A673 (cell line): ENCODE measurements around the gene N4BP2L1. TPM values are rescaled to one million over a fixed set of nuclear protein-coding genes. Genes with fewer than 3 reads are reported as not detected.
"Not testable (repeated sequence)": the region's sequence is repeated elsewhere in the genome, so short reads cannot be mapped to it uniquely, and the experiment has no call there.

ENCODE experiments used
- BruUV-seq: library from RNA; stranded (reverse); fragments of 400-500 nt; replicated peaks from 2 replicates; lab custom pipeline; 2021; lab: Mats Ljungman, UMichigan
- CTCF ChIA-PET: fragments of 300-600 bp; sonication (Branson Sonifier 250); formaldehyde crosslinking; loops from one replicate; lab custom pipeline; 2022; ENCODE audit warnings: antibody characterized with exemption; lab: Charles Lee
- POLR2A ChIA-PET: fragments of 300-600 bp; sonication (Branson Sonifier 250); formaldehyde crosslinking; loops from one replicate; lab custom pipeline; 2022; ENCODE audit warnings: antibody characterized with exemption; ENCODE audit not compliant: low non-redundant PET; lab: Charles Lee
- DNase-seq: peaks from one replicate; pipeline ENCODE4 v3.0.0-alpha.2; 2015; ENCODE audit warnings: low spot score
- H3K27ac ChIP-seq: fragments of 200-600 bp; sonication (generic); 2 replicates; pipeline ENCODE4 v1.5.1; 2016; ENCODE audit warnings: mixed run types, low read depth, mild to moderate bottlenecking, mixed read lengths, antibody characterized with exemption, low read length; ENCODE audit not compliant: poor library complexity, severe bottlenecking
- H3K27me3 ChIP-seq: fragments of 200-600 bp; sonication (generic); replicated peaks from 2 replicates; pipeline ENCODE4 v1.6.1; 2017; ENCODE audit warnings: mixed run types, low read depth, mild to moderate bottlenecking, mixed read lengths, antibody characterized with exemption, low read length; ENCODE audit not compliant: insufficient read depth, poor library complexity
- H3K36me3 ChIP-seq: fragments of 200-600 bp; sonication (generic); 2 replicates; pipeline ENCODE4 v1.6.1; 2016; ENCODE audit warnings: mixed run types, mild to moderate bottlenecking, mixed read lengths, antibody characterized with exemption, low read length; ENCODE audit not compliant: insufficient read depth, poor library complexity, severe bottlenecking
- H3K4me1 ChIP-seq: fragments of 200-600 bp; sonication (generic); 2 replicates; pipeline ENCODE4 v1.6.1; 2017; ENCODE audit warnings: mixed run types, mild to moderate bottlenecking, mixed read lengths, antibody characterized with exemption, low read length; ENCODE audit not compliant: insufficient read depth, poor library complexity, severe bottlenecking
- H3K4me3 ChIP-seq: fragments of 200-600 bp; sonication (generic); 2 replicates; pipeline ENCODE4 v1.5.1; 2016; ENCODE audit warnings: low read depth, mixed run types, mild to moderate bottlenecking, mixed read lengths, low read length; ENCODE audit not compliant: poor library complexity, severe bottlenecking
- H3K9me3 ChIP-seq: fragments of 200-600 bp; sonication (generic); 2 replicates; pipeline ENCODE4 v1.6.1; 2016; ENCODE audit warnings: mixed run types, low read depth, mild to moderate bottlenecking, mixed read lengths, antibody characterized with exemption, low read length; ENCODE audit not compliant: poor library complexity, severe bottlenecking
- CTCF ChIP-seq: fragments of 300-800, 200-600 bp; sonication (generic); conservative IDR thresholded peaks from 2 replicates; pipeline ENCODE4 v1.5.1; 2017; ENCODE audit warnings: low read depth, mild to moderate bottlenecking, antibody characterized with exemption, low read length, moderate library complexity, mixed read lengths
- EZH2 ChIP-seq: fragments of 200-600 bp; sonication (generic); IDR thresholded peaks from 2 replicates; pipeline ENCODE4 v1.6.1; 2017; ENCODE audit warnings: borderline replicate concordance, low read depth, mild to moderate bottlenecking, mixed read lengths, antibody characterized with exemption, low read length; ENCODE audit not compliant: poor library complexity, severe bottlenecking
- intact Hi-C: fragments of 100-400 bp; cut with micrococcal nuclease; formaldehyde crosslinking; loops from one replicate; pipeline ENCODE4 v1.10.0; 2022; ENCODE audit not compliant: unreplicated experiment
- total RNA-seq: library from RNA; stranded (reverse); gene quantifications from 2 replicates; pipeline ENCODE4 v1.2.3, GENCODE V29; 2021

The N4BP2L1 gene
- total RNA-seq, 1 experiment from 2014 or later: 0.49 TPM

GRCh38 chr13:32354040-32354439, 73.9 kb downstream of the N4BP2L1 start:
- no peak for TF ChIP-seq EZH2
- TF ChIP-seq CTCF: no peak
- CTCF ChIA-PET: no interaction called here
- no peaks in the 10 kb centered on the region for H3K4me1 ChIP-seq
- H3K27me3 ChIP-seq: no peaks in the 10 kb centered on the region
- DNase-seq: no peak
- POLR2A ChIA-PET: no interaction called here
- no peak overlapping the region for H3K27ac ChIP-seq
- H3K4me3 ChIP-seq: no peak overlapping the region
- BruUV-seq: no TSS peak
- intact Hi-C loops: no loop called here
- H3K9me3 ChIP-seq: no peaks in the 10 kb centered on the region
- H3K36me3 ChIP-seq: peaks cover 14% of the 10 kb centered on the region

GRCh38 chr13:32350839-32351441, 77.0 kb downstream of the N4BP2L1 start:
- BruUV-seq, intact Hi-C loops, H3K4me1 ChIP-seq, H3K4me3 ChIP-seq, CTCF ChIA-PET, H3K9me3 ChIP-seq, DNase-seq, POLR2A ChIA-PET, H3K27ac ChIP-seq, H3K27me3 ChIP-seq: not testable (repeated sequence)
- H3K36me3 ChIP-seq: peaks cover 27% of the 10 kb centered on the region

Other genes with a start within 250 kb of the N4BP2L1 start
- gene ZAR1L, start 112.8 kb downstream of the N4BP2L1 start, total RNA-seq: not detected in 2 replicates
- 35.9 and 47.2 TPM in 2 replicates for gene BRCA2, start 112.6 kb downstream of the N4BP2L1 start, total RNA-seq
- 96.8 and 113 TPM in 2 replicates for gene N4BP2L2, start 110.7 kb upstream of the N4BP2L1 start, total RNA-seq
- gene PDS5B, start 158.3 kb upstream of the N4BP2L1 start, total RNA-seq: 94.7 and 95.5 TPM in 2 replicates